ENCODE results near the gene TMEM150A. TPM values are rescaled to one million over a fixed set of nuclear protein-coding genes. Genes with fewer than 3 reads are reported as not detected.

Gene TMEM150A
- total and polyA plus RNA-seq, 2 donors (not counting 3 experiments of a cell fraction or from before 2014, with no cell fraction given), result 17.7 to 35.7 TPM

GRCh38 chr2:85611217-85611704, 8.8 kb upstream of the TMEM150A start:
- intact Hi-C loops (cut with micrococcal nuclease) (no loop called here), dilution Hi-C loops (cut with MboI; ENCODE audit: extremely low pct_ligation_motif_present, low sequenced_read_pairs) (no loop called here)
- FAIRE-seq, result peak; percentile 81
- TF ChIP-seq FOS (IDR thresholded peaks at IDR 0.05; ENCODE audit: borderline replicate concordance, insufficient read depth, low read length) (no peak), POLR2AphosphoS5 (IDR thresholded peaks at IDR 0.05; ENCODE audit: insufficient read depth, low read depth, low read length) (no peak), JUN (IDR thresholded peaks at IDR 0.05; ENCODE audit: borderline replicate concordance, insufficient read depth, insufficient read length, low read depth) (no peak), MAX (IDR thresholded peaks at IDR 0.05; ENCODE audit: insufficient read depth, insufficient read length) (no peak), EZH2 (IDR thresholded peaks at IDR 0.05; ENCODE audit: borderline replicate concordance, low read depth, low read length, severe bottlenecking) (no peak), CTCF (IDR thresholded peaks at IDR 0.05; ENCODE audit: extremely low read depth in 1 of 2, insufficient read depth in 1 of 2, low read depth in 1 of 2, low read length in 2 of 2) (no peak)
- peaks cover 0 to 7% of the 10 kb centered on the region in 2 experiments for H3K36me3 ChIP-seq (ENCODE audit: control insufficient read depth in 2 of 2, extremely low read depth in 1 of 2, insufficient read depth in 2 of 2, low read length in 2 of 2)
- peaks cover 17% of the 10 kb centered on the region for H3K4me1 ChIP-seq (ENCODE audit: control insufficient read depth, extremely low read depth, insufficient read depth, low read length)
- peak overlapping the region; percentile 76 for H3K9ac ChIP-seq (replicated peaks; ENCODE audit: extremely low read depth, insufficient read depth, low read length)
- H3K27ac ChIP-seq (ENCODE audit: insufficient read depth, low read depth, low read length), result peak overlapping the region; percentile 61
- POLR2A ChIA-PET, result interaction anchor here (0.6 to 1.4 kb wide), 8 partner anchors 9 to 284 kb away, joined by 3 to 7 read pairs (median 4); partner anchors contain the start of genes GGCX and TMEM150A
- H3K9me3 ChIP-seq (replicated peaks; ENCODE audit: control insufficient read depth, insufficient read depth, low read length), result no peaks in the 10 kb centered on the region
- H4K20me1 ChIP-seq (replicated peaks; ENCODE audit: control insufficient read depth, extremely low read depth, insufficient read depth, low read length), result no peaks in the 10 kb centered on the region
- H3K27me3 ChIP-seq (ENCODE audit: control insufficient read depth in 2 of 2, insufficient read depth in 2 of 2, low read length in 2 of 2), result no peaks in the 10 kb centered on the region
- H3K4me3 ChIP-seq (replicated peaks in 1 of 3; ENCODE audit: insufficient read depth in 1 of 3, low read depth in 1 of 3, low read length in 3 of 3), result peak overlapping the region; percentile 77 to 98 (median 91)
- CTCF ChIA-PET, result interaction anchor here (1.0 to 1.3 kb wide), 6 partner anchors 8 to 192 kb away, joined by 3 to 5 read pairs (median 4); partner anchors contain the start of genes RNF181, SH2D6 and TMEM150A
- peak overlapping the region; percentile 92 for H2AFZ ChIP-seq (ENCODE audit: low read depth, low read length)
- no peaks in the 10 kb centered on the region for H3K9me1 ChIP-seq (replicated peaks; ENCODE audit: control insufficient read depth, extremely low read depth, insufficient read depth, low read length)
- peak; percentile 31 for DNase-seq (ENCODE audit: low read depth, low spot score)
- peaks cover 13% of the 10 kb centered on the region for H3K79me2 ChIP-seq (ENCODE audit: control insufficient read depth, insufficient read depth, low read length)
- TSS peak; percentile 26 for BruUV-seq (replicated peaks)
- peak overlapping the region; percentile 87 for H3K4me2 ChIP-seq (ENCODE audit: insufficient read depth, low read length)

Measured in endothelial cell of umbilical vein (primary cell).